Dendritic cell treated with granulocyte-macrophage colony-stimulating factor and Interleukin-4, amounts not matched to agents 40 ng/mL and 50 ng/mL, for 4 days (primary cell): Measurements from ENCODE around the gene MAN1C1.
"Not testable (repeated sequence)": the region's sequence is repeated elsewhere in the genome, so short reads cannot be mapped to it uniquely, and the experiment has no call there.

ENCODE experiments used
- H3K27ac Mint-ChIP-seq: one replicate; pipeline ENCODE4 v1.8.0; 2022; ENCODE audit warnings: mild to moderate bottlenecking, mixed read lengths
- H3K27me3 Mint-ChIP-seq: one replicate; pipeline ENCODE4 v1.8.0; 2022; ENCODE audit warnings: mild to moderate bottlenecking, mixed read lengths
- H3K36me3 Mint-ChIP-seq: one replicate; pipeline ENCODE4 v1.8.0; 2022; ENCODE audit warnings: low read depth, mixed read lengths
- H3K4me1 Mint-ChIP-seq: one replicate; pipeline ENCODE4 v1.8.0; 2022; ENCODE audit warnings: low read depth, mixed read lengths
- H3K4me3 Mint-ChIP-seq: one replicate; pipeline ENCODE4 v1.8.0; 2022; ENCODE audit warnings: mild to moderate bottlenecking, moderate library complexity, mixed read lengths
- H3K9me3 Mint-ChIP-seq: one replicate; pipeline ENCODE4 v1.8.0; 2022; ENCODE audit warnings: mixed read lengths
- intact Hi-C: fragments of 100-400 bp; cut with micrococcal nuclease; formaldehyde crosslinking; loops from one replicate; pipeline ENCODE4 v1.15.0; 2022

Gene MAN1C1

GRCh38 chr1:25727088-25727487 is 110.5 kb downstream of the MAN1C1 start:
- H3K4me1 Mint-ChIP-seq: peaks cover 7% of the 10 kb centered on the region
- intact Hi-C loops: no loop called here
- H3K27ac Mint-ChIP-seq: no peak overlapping the region
- H3K4me3 Mint-ChIP-seq: no peak overlapping the region
- H3K36me3 Mint-ChIP-seq: peaks cover 5% of the 10 kb centered on the region
- H3K9me3 Mint-ChIP-seq: no peaks in the 10 kb centered on the region
- H3K27me3 Mint-ChIP-seq: peaks cover 2% of the 10 kb centered on the region

GRCh38 chr1:25727635-25728286 is 111.2 kb downstream of the MAN1C1 start:
- peaks cover 7% of the 10 kb centered on the region for H3K4me1 Mint-ChIP-seq
- no peak overlapping the region for H3K27ac Mint-ChIP-seq
- H3K4me3 Mint-ChIP-seq: no peak overlapping the region
- intact Hi-C loops: no loop called here
- no peaks in the 10 kb centered on the region for H3K9me3 Mint-ChIP-seq
- H3K27me3 Mint-ChIP-seq: no peaks in the 10 kb centered on the region
- peaks cover 5% of the 10 kb centered on the region for H3K36me3 Mint-ChIP-seq

- Mint-ChIP-seq H3K4me3 (no peak overlapping the region), H3K36me3 (peaks cover 5% of the 10 kb centered on the region), H3K4me1 (peaks cover 7% of the 10 kb centered on the region), H3K27ac (no peak overlapping the region), H3K9me3 (no peaks in the 10 kb centered on the region), H3K27me3 (no peaks in the 10 kb centered on the region)
- intact Hi-C loops: no loop called here
Measured at GRCh38 chr1:25728301-25728935, 111.8 kb downstream of the MAN1C1 start.

GRCh38 chr1:25729045-25729444 is 112.5 kb downstream of the MAN1C1 start:
- peaks cover 5% of the 10 kb centered on the region for H3K36me3 Mint-ChIP-seq
- no peaks in the 10 kb centered on the region for H3K27me3 Mint-ChIP-seq
- intact Hi-C loops: no loop called here
- no peak overlapping the region for H3K27ac Mint-ChIP-seq
- no peak overlapping the region for H3K4me3 Mint-ChIP-seq
- peaks cover 7% of the 10 kb centered on the region for H3K4me1 Mint-ChIP-seq
- H3K9me3 Mint-ChIP-seq: no peaks in the 10 kb centered on the region

- H3K36me3 Mint-ChIP-seq: peaks cover 5% of the 10 kb centered on the region
- no peaks in the 10 kb centered on the region for H3K9me3 Mint-ChIP-seq
- H3K4me3 Mint-ChIP-seq: no peak overlapping the region
- intact Hi-C loops: no loop called here
- no peaks in the 10 kb centered on the region for H3K27me3 Mint-ChIP-seq
- H3K4me1 Mint-ChIP-seq: peaks cover 7% of the 10 kb centered on the region
- no peak overlapping the region for H3K27ac Mint-ChIP-seq
Measured at GRCh38 chr1:25729790-25730644, 113.4 kb downstream of the MAN1C1 start.

- intact Hi-C loops: no loop called here
- no peak overlapping the region for H3K4me3 Mint-ChIP-seq
- no peaks in the 10 kb centered on the region for H3K9me3 Mint-ChIP-seq
- no peak overlapping the region for H3K27ac Mint-ChIP-seq
- H3K27me3 Mint-ChIP-seq: no peaks in the 10 kb centered on the region
- H3K4me1 Mint-ChIP-seq: peaks cover 7% of the 10 kb centered on the region
- H3K36me3 Mint-ChIP-seq: peaks cover 5% of the 10 kb centered on the region
Measured at GRCh38 chr1:25731148-25731547, 114.6 kb downstream of the MAN1C1 start.

- H3K9me3 Mint-ChIP-seq: no peaks in the 10 kb centered on the region
- H3K36me3 Mint-ChIP-seq: peaks cover 5% of the 10 kb centered on the region
- H3K27ac Mint-ChIP-seq: no peak overlapping the region
- H3K4me3 Mint-ChIP-seq: no peak overlapping the region
- peaks cover 7% of the 10 kb centered on the region for H3K4me1 Mint-ChIP-seq
- intact Hi-C loops: no loop called here
- no peaks in the 10 kb centered on the region for H3K27me3 Mint-ChIP-seq
Measured at GRCh38 chr1:25731626-25732370, 115.2 kb downstream of the MAN1C1 start.

GRCh38 chr1:25732821-25733220 is 116.2 kb downstream of the MAN1C1 start:
- intact Hi-C loops: no loop called here
- H3K27ac Mint-ChIP-seq: no peak overlapping the region
- H3K36me3 Mint-ChIP-seq: peaks cover 5% of the 10 kb centered on the region
- H3K4me3 Mint-ChIP-seq: no peak overlapping the region
- no peaks in the 10 kb centered on the region for H3K9me3 Mint-ChIP-seq
- no peaks in the 10 kb centered on the region for H3K27me3 Mint-ChIP-seq
- peaks cover 7% of the 10 kb centered on the region for H3K4me1 Mint-ChIP-seq

GRCh38 chr1:25733271-25733670 is 116.7 kb downstream of the MAN1C1 start:
- Mint-ChIP-seq H3K27me3 (no peaks in the 10 kb centered on the region), H3K9me3 (no peaks in the 10 kb centered on the region)

GRCh38 chr1:25734991-25735390 is 118.4 kb downstream of the MAN1C1 start:
- intact Hi-C loops, H3K9me3 Mint-ChIP-seq, H3K36me3 Mint-ChIP-seq, H3K27ac Mint-ChIP-seq, H3K27me3 Mint-ChIP-seq, H3K4me3 Mint-ChIP-seq, H3K4me1 Mint-ChIP-seq: not testable (repeated sequence)

More at GRCh38 chr1:25733271-25733670, 116.7 kb downstream of the MAN1C1 start:
- no peak overlapping the region for H3K27ac Mint-ChIP-seq
- H3K36me3 Mint-ChIP-seq: peaks cover 5% of the 10 kb centered on the region
- H3K4me3 Mint-ChIP-seq: no peak overlapping the region
- intact Hi-C loops: no loop called here
- H3K4me1 Mint-ChIP-seq: peaks cover 7% of the 10 kb centered on the region

- no peaks in the 10 kb centered on the region for H3K4me1 Mint-ChIP-seq
- H3K9me3 Mint-ChIP-seq: no peaks in the 10 kb centered on the region
- no peak overlapping the region for H3K27ac Mint-ChIP-seq
- peaks cover 4% of the 10 kb centered on the region for H3K36me3 Mint-ChIP-seq
- H3K27me3 Mint-ChIP-seq: no peaks in the 10 kb centered on the region
- intact Hi-C loops: no loop called here
- H3K4me3 Mint-ChIP-seq: no peak overlapping the region
Measured at GRCh38 chr1:25735956-25736529, 119.5 kb downstream of the MAN1C1 start.

- Mint-ChIP-seq H3K27ac (no peak overlapping the region), H3K9me3 (no peaks in the 10 kb centered on the region), H3K4me3 (no peak overlapping the region), H3K4me1 (no peaks in the 10 kb centered on the region), H3K27me3 (no peaks in the 10 kb centered on the region), H3K36me3 (no peaks in the 10 kb centered on the region)
- intact Hi-C loops: no loop called here
Measured at GRCh38 chr1:25737130-25737529, 120.5 kb downstream of the MAN1C1 start.

- no peaks in the 10 kb centered on the region for H3K36me3 Mint-ChIP-seq
- H3K4me1 Mint-ChIP-seq: no peaks in the 10 kb centered on the region
- intact Hi-C loops: no loop called here
- no peak overlapping the region for H3K27ac Mint-ChIP-seq
- no peaks in the 10 kb centered on the region for H3K27me3 Mint-ChIP-seq
- no peak overlapping the region for H3K4me3 Mint-ChIP-seq
- H3K9me3 Mint-ChIP-seq: no peaks in the 10 kb centered on the region
Measured at GRCh38 chr1:25738499-25738898, 121.9 kb downstream of the MAN1C1 start.
